ENCODE results near the gene ABCG1.

- TF ChIP-seq CTCF (IDR thresholded peaks at IDR 0.05; ENCODE audit: poor library complexity, severe bottlenecking) (no peak), EZH2 (IDR thresholded peaks at IDR 0.05; ENCODE audit: borderline replicate concordance, insufficient read depth, low read length, poor library complexity, severe bottlenecking) (no peak), MXI1 (conservative IDR thresholded peaks at IDR 0.05; ENCODE audit: poor library complexity, severe bottlenecking) (no peak), REST (IDR thresholded peaks at IDR 0.05; ENCODE audit: borderline replicate concordance) (no peak), TAF1 (IDR thresholded peaks at IDR 0.05; ENCODE audit: low read depth) (no peak), EP300 (conservative IDR thresholded peaks at IDR 0.05; ENCODE audit: poor library complexity, severe bottlenecking) (no peak), POLR2AphosphoS5 (IDR thresholded peaks at IDR 0.05) (no peak), SMC3 (conservative IDR thresholded peaks at IDR 0.05; ENCODE audit: poor library complexity) (no peak), RAD21 (conservative IDR thresholded peaks at IDR 0.05) (no peak)
Observed at GRCh38 chr21:42294273-42294880, 75.4 kb downstream of the ABCG1 start.
